ENCODE data around the gene CYP11A1. TPM values are rescaled to one million over a fixed set of nuclear protein-coding genes. Genes with fewer than 3 reads are reported as not detected.
A peak's percentile ranks its signal among the peaks of the same experiment; 100 is the strongest.

The CYP11A1 gene
- total and polyA plus RNA-seq, 5 experiments from 2014 or later = not detected

DNA sequence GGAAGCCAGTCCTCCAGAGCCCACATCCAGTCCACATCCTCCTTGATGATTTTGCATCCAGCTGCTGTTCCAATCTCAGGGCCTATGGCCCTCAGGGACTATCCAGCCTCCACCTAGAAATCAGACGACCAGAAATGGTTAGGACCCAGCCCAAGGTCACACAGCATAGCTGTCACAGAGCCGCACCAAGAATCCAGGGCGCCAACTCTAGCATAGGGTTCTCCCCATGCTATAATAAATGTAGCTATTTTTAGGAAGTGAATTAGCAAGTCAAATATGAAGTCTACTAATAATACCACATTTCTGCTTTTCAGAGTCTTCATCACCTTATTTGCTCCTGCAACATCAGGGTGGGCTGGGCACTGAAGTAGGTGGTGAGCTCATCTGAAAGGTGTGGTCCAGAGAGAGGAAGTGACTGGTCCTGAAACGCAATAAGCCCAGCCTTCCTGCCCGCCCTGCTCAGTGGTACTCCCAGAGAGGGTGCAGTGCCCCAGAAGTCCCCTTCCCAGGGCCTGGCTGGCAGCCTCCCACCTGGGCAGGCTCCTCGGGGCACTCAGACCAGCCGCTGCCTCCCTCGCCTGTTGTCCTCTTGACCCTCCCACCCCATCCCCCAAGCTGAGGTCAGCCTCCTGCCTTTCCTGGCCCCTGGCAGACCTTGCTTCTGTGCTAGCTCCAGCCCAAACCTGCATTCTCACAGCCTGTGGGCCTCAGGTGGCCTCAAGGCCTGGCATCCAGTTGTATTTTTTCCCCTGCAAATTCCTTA, 17.6 kb upstream of the CYP11A1 start:
- peak in 4 of 10 donors; percentile 25 to 77 (median 40) for DNase-seq

DNA sequence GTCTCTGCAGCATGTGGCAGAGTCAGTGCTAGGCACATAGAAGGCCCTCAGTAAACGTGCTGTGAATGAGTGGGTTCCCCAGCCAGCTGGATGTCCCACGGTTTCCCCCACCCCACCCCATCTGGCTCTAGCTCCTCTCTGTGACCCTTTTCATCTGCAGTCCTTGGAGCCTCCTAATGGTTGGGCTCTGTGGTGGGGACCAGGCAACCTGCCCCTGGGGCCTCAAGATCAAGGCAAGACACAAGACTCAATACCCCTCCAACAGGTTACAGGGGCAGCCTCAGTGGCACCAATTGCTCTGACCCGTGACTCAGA, 17.1 kb upstream of the CYP11A1 start:
- H3K27me3 Mint-ChIP-seq = no peaks in the 10 kb centered on the region
- H3K9me3 Mint-ChIP-seq = no peaks in the 10 kb centered on the region
- DNase-seq = no peak
- H3K4me3 Mint-ChIP-seq = peak overlapping the region in 7 of 10 donors; percentile 27 to 69 (median 65)
- no peaks in the 10 kb centered on the region for H3K36me3 Mint-ChIP-seq
- ATAC-seq = no peak
- H3K4me1 Mint-ChIP-seq = peaks cover 22 to 42% (median 33%) of the 10 kb centered on the region in 4 donors
- POLR2A ChIA-PET = interaction anchor here (1.2 to 6.2 kb wide), 8 partner anchors 9 to 76 kb away, joined by 5 to 46 read pairs (median 10); partner anchors contain the start of genes SEMA7A and UBL7
- peak overlapping the region in 7 of 10 donors; percentile 50 to 95 (median 85) for H3K27ac Mint-ChIP-seq

More for the DNA sequence above, 17.6 kb upstream of the CYP11A1 start:
- ATAC-seq = peak; percentile 75 to 78
- Mint-ChIP-seq H3K36me3 (no peaks in the 10 kb centered on the region), H3K27me3 (no peaks in the 10 kb centered on the region), H3K27ac (peak overlapping the region in 7 of 10 donors; percentile 15 to 93 (median 84)), H3K4me3 (peak overlapping the region in 7 of 10 donors; percentile 1 to 68 (median 48)), H3K4me1 (peaks cover 22 to 42% (median 33%) of the 10 kb centered on the region in 4 donors), H3K9me3 (no peaks in the 10 kb centered on the region)
- POLR2A ChIA-PET = interaction anchor here (1.2 to 6.2 kb wide), 8 partner anchors 10 to 76 kb away, joined by 5 to 46 read pairs (median 10); partner anchors contain the start of genes SEMA7A and UBL7

DNA sequence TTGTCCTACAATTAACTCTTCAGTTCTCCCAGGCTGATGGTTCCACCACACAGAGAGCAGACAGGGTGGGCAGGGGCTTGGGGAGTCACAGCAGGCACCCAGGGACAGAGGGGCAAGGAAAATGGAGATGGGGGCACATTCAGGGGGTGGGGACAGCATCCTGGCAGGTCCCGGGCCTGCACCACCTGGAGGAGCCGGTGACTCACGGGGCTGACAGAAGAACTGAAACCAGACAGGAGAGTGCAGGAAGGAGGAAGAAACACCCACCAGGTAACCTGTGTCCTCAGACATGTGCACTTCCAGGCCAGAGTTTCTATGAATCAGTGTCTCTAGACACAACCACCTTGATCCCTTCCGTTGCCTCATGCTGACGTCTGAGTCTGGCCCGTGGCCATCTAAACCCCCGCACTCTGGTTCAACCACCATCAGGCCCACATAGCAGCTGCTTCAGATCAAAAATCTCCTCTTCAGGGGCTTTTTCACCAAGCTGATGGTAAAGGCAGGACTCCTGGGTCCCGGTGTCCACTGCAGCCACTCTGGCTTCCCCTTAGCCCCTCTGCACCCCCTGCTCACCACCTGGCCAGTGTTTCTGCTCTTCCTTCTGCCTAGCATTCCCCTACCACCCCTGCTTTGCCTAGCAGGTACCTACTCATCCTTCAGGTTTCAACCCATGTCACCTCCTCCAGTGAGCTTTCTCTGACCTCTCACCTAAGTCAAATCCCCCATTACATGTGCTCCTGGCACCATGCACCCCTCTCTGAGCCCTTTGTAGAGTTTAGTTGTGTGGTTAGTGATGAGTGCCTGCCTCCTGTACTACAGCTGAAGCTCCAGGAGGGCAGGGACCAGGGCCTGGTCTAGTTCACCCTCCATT, 16.5 kb upstream of the CYP11A1 start:
- Mint-ChIP-seq H3K27me3 (no peaks in the 10 kb centered on the region), H3K4me1 (peaks cover 23 to 42% (median 33%) of the 10 kb centered on the region in 4 donors), H3K27ac (peak overlapping the region; percentile 74 to 95 (median 86)), H3K36me3 (no peaks in the 10 kb centered on the region), H3K4me3 (peak overlapping the region in 9 of 10 donors; percentile 7 to 81 (median 65)), H3K9me3 (no peaks in the 10 kb centered on the region)
- DNase-seq (peak in 4 of 10 donors; percentile 16 to 68 (median 24)), ATAC-seq (peak; percentile 62 to 63)
- POLR2A ChIA-PET = interaction anchor here (0.6 to 6.2 kb wide), 8 partner anchors 12 to 108 kb away, joined by 5 to 46 read pairs (median 8); partner anchors contain the start of genes SEMA7A and UBL7

DNA sequence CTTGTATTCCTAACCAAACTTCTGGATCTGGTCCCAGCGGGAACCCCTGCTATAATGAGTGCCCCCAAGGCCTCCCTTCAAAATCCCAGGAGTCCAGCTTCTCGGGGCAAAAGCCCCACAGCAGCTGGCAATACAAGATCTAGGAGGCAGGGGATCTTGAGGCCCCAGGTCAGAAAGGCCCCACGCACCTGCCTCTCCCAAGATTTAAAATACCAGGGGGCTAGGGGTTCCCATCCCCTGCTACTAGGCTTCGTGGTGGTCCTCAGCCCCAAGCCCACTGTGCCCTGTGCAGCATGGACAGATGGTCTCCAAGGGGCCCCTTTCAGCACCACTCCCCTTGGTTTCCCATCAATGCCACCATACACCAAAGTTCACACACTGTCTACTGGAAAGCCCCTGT, 15.8 kb upstream of the CYP11A1 start:
- Mint-ChIP-seq H3K27me3 (no peaks in the 10 kb centered on the region), H3K4me3 (peak overlapping the region in 5 of 10 donors; percentile 27 to 69 (median 61)), H3K9me3 (no peaks in the 10 kb centered on the region), H3K36me3 (no peaks in the 10 kb centered on the region), H3K4me1 (peaks cover 25 to 42% (median 34%) of the 10 kb centered on the region in 4 donors), H3K27ac (peak overlapping the region in 9 of 10 donors; percentile 74 to 95 (median 87))
- POLR2A ChIA-PET = interaction anchor here (0.6 to 6.2 kb wide), 3 partner anchors 19 to 109 kb away, joined by 5 to 46 read pairs (median 7); no protein-coding TSS in a partner anchor
- no peak for ATAC-seq
- DNase-seq = peak in 1 of 10 donors; percentile 34

DNA sequence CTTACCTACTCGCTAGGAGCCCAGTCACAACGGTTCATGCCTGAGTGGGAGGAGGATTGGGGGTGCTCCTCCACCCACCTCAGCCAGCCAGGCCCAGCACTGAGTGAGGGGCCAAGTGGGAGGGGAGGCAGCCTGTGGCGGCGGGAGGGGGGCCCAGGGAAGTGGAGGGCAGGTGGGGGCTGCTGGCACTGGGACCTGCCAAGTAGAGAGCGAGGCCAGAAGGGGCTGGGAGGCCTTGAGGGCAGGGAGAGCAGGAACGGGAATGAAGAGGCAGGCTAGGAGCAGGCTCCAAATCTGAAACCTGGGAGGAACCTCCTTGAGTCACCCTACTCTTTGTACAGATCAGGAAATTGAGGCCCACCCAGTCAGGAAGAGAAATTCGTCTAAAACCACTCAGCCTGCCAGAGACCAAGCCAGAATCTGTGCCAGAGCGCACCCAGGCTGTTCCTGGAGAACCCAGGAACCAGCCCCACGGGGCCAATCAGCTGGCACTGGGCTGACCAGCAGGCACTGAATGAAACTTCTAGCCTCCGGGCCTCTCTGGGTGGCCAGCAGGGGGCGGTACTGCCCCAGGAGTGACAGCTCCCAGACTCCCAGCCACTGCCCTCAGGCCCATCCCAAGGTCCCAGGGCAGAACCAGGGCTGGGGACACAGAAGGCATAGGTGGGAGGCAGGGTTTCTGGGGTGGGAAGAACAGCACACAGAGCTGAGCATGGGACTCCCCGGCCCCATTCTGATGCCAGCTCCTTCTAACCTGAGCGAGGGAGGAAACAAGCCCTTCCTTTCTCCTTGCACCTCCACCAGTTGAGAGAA, 14.8 kb upstream of the CYP11A1 start:
- DNase-seq (peak; percentile 42 to 87 (median 73)), ATAC-seq (peak; percentile 58 to 65)
- Mint-ChIP-seq H3K27me3 (no peaks in the 10 kb centered on the region), H3K4me1 (peaks cover 25 to 42% (median 34%) of the 10 kb centered on the region in 4 donors), H3K36me3 (no peaks in the 10 kb centered on the region), H3K9me3 (no peaks in the 10 kb centered on the region), H3K4me3 (no peak overlapping the region), H3K27ac (peak overlapping the region in 4 of 10 donors; percentile 18 to 88 (median 62))
- POLR2A ChIA-PET = interaction anchor here (0.6 to 6.2 kb wide), 5 partner anchors 20 to 59 kb away, joined by 3 to 46 read pairs (median 4); no protein-coding TSS in a partner anchor

DNA sequence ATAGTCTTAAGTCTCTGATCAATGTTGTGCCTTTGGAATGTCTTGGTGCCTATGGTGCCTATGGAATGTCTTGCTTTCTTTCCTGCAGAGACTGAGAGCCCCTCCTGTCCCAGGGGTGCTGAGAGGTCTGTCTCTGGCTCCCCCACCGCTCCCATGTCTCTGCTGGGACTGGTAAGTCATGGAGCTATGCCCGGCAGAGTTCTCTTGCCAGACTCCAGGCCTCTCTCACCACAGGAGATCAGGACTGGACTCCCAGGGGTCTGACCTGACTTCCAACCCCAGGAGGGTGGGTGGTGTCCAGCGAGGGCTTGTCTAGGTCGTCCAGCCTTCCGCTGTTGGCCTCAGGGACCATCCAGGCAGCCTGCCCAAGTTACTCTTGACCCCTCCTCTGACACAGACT, 14.0 kb upstream of the CYP11A1 start:
- H3K9me3 Mint-ChIP-seq = no peaks in the 10 kb centered on the region
- POLR2A ChIA-PET = interaction anchor here (1.8 to 6.2 kb wide), 2 partner anchors 21 to 57 kb away, joined by 14 to 46 read pairs; no protein-coding TSS in a partner anchor
- no peak overlapping the region for H3K27ac Mint-ChIP-seq
- H3K4me1 Mint-ChIP-seq = peaks cover 22 to 40% (median 34%) of the 10 kb centered on the region in 4 donors
- H3K4me3 Mint-ChIP-seq = no peak overlapping the region
- no peaks in the 10 kb centered on the region for H3K27me3 Mint-ChIP-seq
- no peaks in the 10 kb centered on the region for H3K36me3 Mint-ChIP-seq
- ATAC-seq (no peak), DNase-seq (peak in 1 of 10 donors; percentile 38)

DNA sequence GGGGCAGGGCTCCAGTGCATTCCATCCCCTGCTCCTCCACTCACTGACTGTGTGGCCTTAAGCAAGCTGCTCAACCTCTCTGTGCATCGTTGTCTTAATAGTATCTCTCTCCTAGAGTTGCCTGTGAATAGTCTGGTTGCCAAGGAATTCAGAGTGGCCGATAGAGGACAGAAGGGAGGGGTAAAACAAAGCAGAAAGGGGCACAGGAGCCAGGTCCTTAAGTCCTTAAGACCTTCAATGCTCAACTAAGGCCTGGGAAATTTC, 13.7 kb upstream of the CYP11A1 start:
- Mint-ChIP-seq H3K4me1 (peaks cover 22 to 37% (median 33%) of the 10 kb centered on the region in 4 donors), H3K27ac (peak overlapping the region in 1 of 10 donors; percentile 79), H3K36me3 (no peaks in the 10 kb centered on the region), H3K27me3 (no peaks in the 10 kb centered on the region), H3K4me3 (no peak overlapping the region), H3K9me3 (no peaks in the 10 kb centered on the region)
- ATAC-seq (no peak), DNase-seq (no peak)
- POLR2A ChIA-PET = interaction anchor here (1.8 to 6.2 kb wide), 2 partner anchors 21 to 58 kb away, joined by 14 to 46 read pairs; no protein-coding TSS in a partner anchor

DNA sequence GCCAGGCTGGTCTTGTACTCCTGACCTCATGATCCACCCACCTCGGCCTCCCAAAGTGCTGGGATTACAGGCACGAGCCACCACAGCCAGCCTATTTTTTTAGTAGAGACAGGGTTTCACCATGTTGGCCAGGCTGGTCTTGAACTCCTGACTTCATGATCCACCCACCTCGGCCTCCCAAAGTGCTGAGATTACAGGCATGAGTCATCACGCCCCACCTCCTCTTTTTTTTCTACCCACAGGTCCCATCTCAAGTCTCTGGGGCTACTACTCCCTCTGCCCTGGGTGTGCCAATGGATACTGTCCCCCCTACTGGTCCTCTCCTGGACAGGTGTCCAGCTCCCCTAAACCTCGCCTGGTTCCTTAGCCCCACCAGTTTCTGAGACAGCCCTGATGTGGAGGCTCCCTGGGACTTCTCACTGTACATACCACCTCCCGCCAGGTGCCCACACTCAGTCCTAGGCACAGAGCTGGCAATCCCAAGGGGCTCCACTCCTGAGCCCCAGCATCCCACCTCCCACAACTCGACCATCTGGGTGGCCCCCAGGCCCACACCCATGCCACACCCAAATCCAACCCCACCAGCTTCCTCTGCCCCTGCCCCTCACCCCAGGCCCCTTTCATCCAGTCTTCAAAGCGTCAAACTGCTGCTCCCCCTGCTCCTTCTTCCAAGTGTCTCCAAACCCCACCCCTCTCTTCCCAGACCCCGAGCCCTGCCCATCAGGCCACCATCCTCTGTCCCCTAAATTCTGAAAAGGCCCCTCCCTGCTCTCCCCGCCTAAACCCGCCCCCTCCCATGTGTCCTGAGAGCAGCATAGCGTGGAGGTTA, 13.1 kb upstream of the CYP11A1 start:
- Mint-ChIP-seq H3K4me3 (no peak overlapping the region), H3K27ac (peak overlapping the region in 2 of 10 donors; percentile 22 to 74), H3K36me3 (no peaks in the 10 kb centered on the region), H3K4me1 (peaks cover 21 to 34% (median 32%) of the 10 kb centered on the region in 4 donors), H3K27me3 (no peaks in the 10 kb centered on the region), H3K9me3 (no peaks in the 10 kb centered on the region)
- ATAC-seq (no peak), DNase-seq (peak in 1 of 10 donors; percentile 57)
- POLR2A ChIA-PET = no interaction called here

DNA sequence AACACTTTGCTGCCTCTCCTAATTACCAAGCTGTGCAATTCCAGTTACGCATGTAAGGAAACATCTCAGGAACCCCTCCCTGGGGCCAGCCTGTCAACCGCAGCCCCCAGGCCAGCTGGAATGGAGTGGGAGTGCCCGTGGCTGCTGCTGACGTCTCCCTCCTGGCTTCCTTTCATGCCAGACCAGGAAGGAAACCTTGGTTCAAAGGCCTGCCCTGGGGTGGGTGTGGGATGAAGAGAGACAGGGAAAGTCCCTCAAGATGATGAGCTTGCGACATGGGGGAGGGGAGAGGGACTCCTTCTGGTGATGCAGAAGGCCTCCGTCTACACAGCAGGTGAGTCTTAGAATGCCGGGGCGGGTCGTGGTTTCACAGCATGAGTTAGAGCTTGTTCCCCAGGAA, 11.4 kb upstream of the CYP11A1 start:
- Mint-ChIP-seq H3K4me1 (peaks cover 12 to 33% (median 27%) of the 10 kb centered on the region in 4 donors), H3K27me3 (no peaks in the 10 kb centered on the region), H3K36me3 (no peaks in the 10 kb centered on the region), H3K9me3 (no peaks in the 10 kb centered on the region), H3K4me3 (no peak overlapping the region), H3K27ac (peak overlapping the region in 2 of 10 donors; percentile 43 to 65)
- DNase-seq (peak in 1 of 10 donors; percentile 49), ATAC-seq (no peak)
- POLR2A ChIA-PET = no interaction called here

DNA sequence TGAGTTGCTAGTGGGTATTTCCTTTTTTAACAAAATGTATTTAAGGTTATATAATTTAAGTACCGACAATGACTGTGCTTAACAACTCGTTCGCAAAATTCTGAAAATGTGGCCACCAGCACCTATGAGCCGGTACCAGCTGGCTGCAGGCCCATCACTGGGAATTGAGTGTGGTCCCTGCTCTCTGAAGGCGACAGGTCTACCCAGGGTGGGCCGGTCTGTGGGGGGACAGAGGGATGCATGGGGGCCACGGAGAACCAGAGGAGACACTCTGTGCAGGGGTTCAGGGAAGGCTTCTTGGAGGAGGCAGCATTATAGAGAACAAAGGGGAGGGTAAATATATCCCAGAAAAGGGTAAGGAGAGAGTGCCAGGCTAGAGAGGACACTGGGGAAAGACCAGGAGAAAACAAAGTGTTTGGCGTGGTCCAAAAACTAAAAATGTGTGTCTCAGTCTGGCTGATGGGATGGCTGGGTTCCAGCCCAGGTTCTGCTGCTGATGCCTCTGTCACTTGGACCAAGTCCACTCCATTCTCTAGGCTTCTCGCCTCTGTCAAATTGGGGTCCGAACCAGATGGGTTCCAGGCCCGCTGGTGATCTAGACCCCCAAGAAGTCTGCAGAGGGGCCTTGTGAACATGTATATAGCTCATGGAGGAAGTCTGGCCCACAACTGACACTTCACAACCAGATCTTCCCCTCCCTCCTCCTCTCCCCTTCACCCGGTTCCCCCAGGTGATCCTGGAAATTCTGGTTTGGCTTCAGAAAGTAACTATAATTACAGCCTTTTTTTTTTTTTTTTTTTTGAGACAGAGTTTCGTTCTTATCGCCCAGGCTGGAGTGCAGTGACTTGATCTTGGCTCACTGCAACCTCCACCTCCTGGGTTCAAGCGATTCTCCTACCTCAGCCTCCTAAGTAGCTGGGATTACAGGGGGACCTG, 10.7 kb upstream of the CYP11A1 start:
- Mint-ChIP-seq H3K4me1 (peaks cover 9 to 34% (median 24%) of the 10 kb centered on the region in 4 donors), H3K27ac (peak overlapping the region in 1 of 10 donors; percentile 65), H3K9me3 (no peaks in the 10 kb centered on the region), H3K4me3 (no peak overlapping the region), H3K27me3 (no peaks in the 10 kb centered on the region), H3K36me3 (no peaks in the 10 kb centered on the region)
- POLR2A ChIA-PET = interaction anchor here (0.6 kb wide), 1 partner anchor 57 kb away, joined by 4 read pairs; no protein-coding TSS in a partner anchor
- ATAC-seq (no peak), DNase-seq (peak in 1 of 10 donors; percentile 19)
